Naive thymus-derived CD4-positive, alpha-beta T cell (primary cell): ENCODE results near the gene CLDN19. TPM values are rescaled to one million over a fixed set of nuclear protein-coding genes. Genes with fewer than 3 reads are reported as not detected.
A peak's percentile ranks its signal among the peaks of the same experiment; 100 is the strongest.
"Not testable (repeated sequence)": the region's sequence is repeated elsewhere in the genome, so short reads cannot be mapped to it uniquely, and the experiment has no call there.

Experiments
- ATAC-seq: fragments of 150-1000 bp; cut with Tn5 transposase; 2 replicates; pipeline ENCODE4 v1.10.0; 2021; ENCODE audit warnings: mild to moderate bottlenecking, moderate library complexity
- CTCF ChIA-PET: fragments of 350-600 bp; sonication (Branson Sonifier 250); formaldehyde crosslinking; loops from one replicate; lab custom pipeline; 2021; ENCODE audit warnings: antibody characterized with exemption; lab: Charles Lee
- POLR2A ChIA-PET: fragments of 350-600 bp; sonication (Branson Sonifier 250); formaldehyde crosslinking; loops from one replicate; lab custom pipeline; 2021; ENCODE audit warnings: antibody characterized with exemption, inconsistent platforms; lab: Charles Lee
- DNase-seq, 9 donors: peaks; one replicate each; pipeline versions ENCODE4 v3.0.0 to v3.0.0-alpha.2; 2020 to 2022; ENCODE audit warnings: mixed read lengths in 1 of 9
- H3K27ac ChIP-seq: one replicate; pipeline ENCODE4 v1.7.0; 2013; ENCODE audit warnings: mild to moderate bottlenecking, low read depth, low read length, moderate library complexity
- H3K27me3 ChIP-seq, 2 donors: one replicate each; pipeline ENCODE4 v1.7.0; 2013; ENCODE audit warnings: low read length in 2 of 2, mild to moderate bottlenecking in 2 of 2, moderate library complexity in 2 of 2; ENCODE audit not compliant: control insufficient read depth in 2 of 2, insufficient read depth in 2 of 2
- H3K36me3 ChIP-seq, 3 experiments: 1 replicate in 2 of 3; 2 replicates in 1 of 3; pipeline ENCODE4 v1.7.0; 2013; ENCODE audit warnings: low read length in 3 of 3, mild to moderate bottlenecking in 3 of 3, moderate library complexity in 1 of 3; ENCODE audit not compliant: insufficient read depth in 3 of 3, control insufficient read depth in 2 of 3
- H3K4me1 ChIP-seq, 2 donors: one replicate each; pipeline ENCODE4 v1.7.0; 2013; ENCODE audit warnings: low read length in 2 of 2, mild to moderate bottlenecking in 2 of 2, moderate library complexity in 1 of 2; ENCODE audit not compliant: control insufficient read depth in 2 of 2, insufficient read depth in 2 of 2
- H3K4me3 ChIP-seq: 2 replicates; pipeline ENCODE4 v1.7.0; 2013; ENCODE audit warnings: mild to moderate bottlenecking, low read length
- H3K9me3 ChIP-seq, 3 experiments: 1 replicate in 2 of 3; 2 replicates in 1 of 3; pipeline ENCODE4 v1.7.0; 2013; ENCODE audit warnings: low read length in 3 of 3; ENCODE audit not compliant: control insufficient read depth in 2 of 3
- H3K27ac Mint-ChIP-seq, 9 donors: one replicate each; pipeline ENCODE4 v1.8.0; 2020 to 2022; ENCODE audit warnings: mixed read lengths in 9 of 9, mild to moderate bottlenecking in 8 of 9, moderate library complexity in 5 of 9, inconsistent platforms in 2 of 9
- H3K27me3 Mint-ChIP-seq, 5 donors: one replicate each; pipeline ENCODE4 v1.8.0; 2021 to 2022; ENCODE audit warnings: mixed read lengths in 5 of 5, mild to moderate bottlenecking in 1 of 5
- H3K36me3 Mint-ChIP-seq, 5 donors: one replicate each; pipeline ENCODE4 v1.8.0; 2020 to 2022; ENCODE audit warnings: mixed read lengths in 5 of 5, mild to moderate bottlenecking in 3 of 5, inconsistent platforms in 1 of 5
- H3K4me1 Mint-ChIP-seq, 7 donors: one replicate each; pipeline ENCODE4 v1.8.0; 2020 to 2022; ENCODE audit warnings: mixed read lengths in 7 of 7, mild to moderate bottlenecking in 3 of 7, inconsistent platforms in 1 of 7
- H3K4me3 Mint-ChIP-seq, 10 donors: one replicate each; pipeline ENCODE4 v1.8.0; 2020 to 2022; ENCODE audit warnings: mild to moderate bottlenecking in 10 of 10, mixed read lengths in 10 of 10, moderate library complexity in 6 of 10, inconsistent platforms in 2 of 10
- H3K9me3 Mint-ChIP-seq, 11 donors: one replicate each; pipeline ENCODE4 v1.8.0; 2020 to 2022; ENCODE audit warnings: mixed read lengths in 11 of 11, mild to moderate bottlenecking in 4 of 11, inconsistent platforms in 1 of 11, moderate library complexity in 1 of 11
- intact Hi-C, 2 donors: fragments of 100-400 bp; cut with micrococcal nuclease; formaldehyde crosslinking; loops; one replicate each; pipeline ENCODE4 v1.15.1; 2023
- polyA plus RNA-seq, 2 donors: library from polyadenylated mRNA; unstranded; fragments of 300-500 nt; fragmentation: Illumina TruSeq; gene quantifications; one replicate each; pipeline ENCODE4 v1.2.3, GENCODE V29; 2021
- total RNA-seq, 6 experiments: library from RNA in 5 of 6; stranded (reverse) in 5 of 6; gene quantifications; 1 replicate in 5 of 6; 2 replicates in 1 of 6; pipeline ENCODE4 v1.2.3 and lab custom pipeline; 2021 to 2026

Gene CLDN19
- total and polyA plus RNA-seq, 7 experiments from 2014 or later: not detected

DNA sequence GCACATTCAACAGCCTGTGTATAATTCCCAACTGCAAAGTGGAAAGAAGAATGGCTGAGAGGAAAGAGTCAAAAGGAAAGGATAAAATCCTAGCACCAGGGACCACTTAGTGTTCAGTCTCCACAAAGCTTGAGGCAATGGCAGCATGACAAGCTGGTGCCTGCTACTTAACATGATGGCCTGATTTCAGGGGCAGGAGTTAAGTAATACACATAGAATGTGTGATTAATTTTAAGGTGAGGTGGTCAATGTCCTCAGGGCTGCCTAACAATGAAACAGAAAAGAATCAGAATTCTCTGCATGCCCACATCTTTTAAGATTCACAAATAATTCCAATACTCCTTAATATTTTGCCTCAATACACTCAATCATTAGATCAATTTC, 17.8 kb upstream of the CLDN19 start:
- H3K27ac Mint-ChIP-seq: peak overlapping the region in 1 of 9 donors; percentile 28
- intact Hi-C loops: no loop called here
- no peaks in the 10 kb centered on the region for H3K9me3 Mint-ChIP-seq

DNA sequence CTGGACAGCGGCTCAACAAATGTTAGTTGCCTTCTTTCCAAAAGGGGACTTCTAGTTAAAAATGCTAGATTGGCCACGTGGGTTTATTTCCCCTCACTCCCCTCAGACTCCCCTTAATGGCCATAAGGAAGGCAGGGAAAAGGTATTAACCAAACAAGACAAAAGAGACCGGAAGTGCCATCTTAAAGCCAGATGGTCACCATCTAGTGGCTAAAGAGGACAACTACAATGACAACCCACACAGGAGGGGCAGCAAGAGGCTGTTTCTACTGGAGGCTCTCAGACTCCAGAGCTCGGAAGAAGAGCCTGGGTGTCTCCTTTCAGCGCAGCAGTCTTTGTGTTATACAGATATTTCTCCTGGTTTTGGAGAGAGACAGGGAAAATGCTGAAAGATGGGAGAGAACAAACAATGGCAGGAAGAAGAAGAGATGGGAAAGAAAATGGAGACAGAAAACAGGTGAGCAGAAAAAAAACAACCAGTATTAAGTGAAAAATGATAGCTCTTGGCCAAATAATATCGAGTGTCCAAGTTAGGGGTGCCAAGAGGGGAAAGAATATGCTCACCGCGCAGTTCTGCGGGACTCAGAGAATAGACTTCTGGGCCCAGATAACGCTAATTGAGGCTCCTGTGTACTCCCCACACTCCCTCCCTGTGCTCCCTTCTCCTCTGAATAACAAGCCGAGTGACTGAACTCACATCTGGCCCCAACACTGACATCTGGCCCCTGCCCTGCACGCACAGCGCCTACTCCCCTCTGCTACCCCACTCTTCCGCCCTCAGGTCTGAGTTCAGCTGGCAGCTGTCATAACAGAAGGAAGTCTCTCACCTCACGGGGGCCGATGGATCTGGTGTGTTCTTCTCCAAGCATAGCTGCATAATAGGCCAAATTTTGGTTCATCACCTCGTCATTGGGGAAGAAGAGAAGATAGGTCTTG, 17.2 kb upstream of the CLDN19 start:
- ChIA-PET POLR2A (interaction anchor here (1.7 kb wide), 1 partner anchor 10 kb away, joined by 9 read pairs; the partner anchor contains the start of genes C1orf50 and P3H1), CTCF (interaction anchor here (0.5 to 1.7 kb wide), 3 partner anchors 10 to 317 kb away, joined by 3 to 4 read pairs (median 3); partner anchors contain the start of genes C1orf50 and P3H1)
- Histone ChIP-seq H3K4me3 (no peak overlapping the region), H3K4me1 (no peaks in the 10 kb centered on the region), H3K36me3 (peaks cover 7 to 72% (median 11%) of the 10 kb centered on the region in 3 experiments), H3K9me3 (no peaks in the 10 kb centered on the region), H3K27ac (no peak overlapping the region), H3K27me3 (no peaks in the 10 kb centered on the region)
- H3K27ac Mint-ChIP-seq: peak overlapping the region in 4 of 9 donors; percentile 28 to 82 (median 68)
- no peaks in the 10 kb centered on the region for H3K27me3 Mint-ChIP-seq
- H3K9me3 Mint-ChIP-seq: no peaks in the 10 kb centered on the region
- DNase-seq: peak in 3 of 9 donors; percentile 15 to 23 (median 23)
- peak; percentile 74 for ATAC-seq
- intact Hi-C loops: no loop called here
- H3K36me3 Mint-ChIP-seq: peaks cover 22 to 53% (median 36%) of the 10 kb centered on the region in 5 donors
- H3K4me1 Mint-ChIP-seq: peaks cover 3 to 8% (median 4%) of the 10 kb centered on the region in 7 donors
- H3K4me3 Mint-ChIP-seq: no peak overlapping the region

More for the DNA sequence above, 17.8 kb upstream of the CLDN19 start:
- no peaks in the 10 kb centered on the region for H3K4me1 ChIP-seq
- POLR2A ChIA-PET: interaction anchor here (0.6 to 1.7 kb wide), 2 partner anchors 9 to 218 kb away, joined by 4 to 9 read pairs; partner anchors contain the start of genes C1orf50 and P3H1
- no peaks in the 10 kb centered on the region for H3K27me3 Mint-ChIP-seq
- peaks cover 7 to 66% (median 11%) of the 10 kb centered on the region in 3 experiments for H3K36me3 ChIP-seq
- H3K9me3 ChIP-seq: no peaks in the 10 kb centered on the region
- no peak overlapping the region for H3K4me3 ChIP-seq
- no peak overlapping the region for H3K27ac ChIP-seq
- H3K4me3 Mint-ChIP-seq: no peak overlapping the region
- CTCF ChIA-PET: interaction anchor here (1.3 to 1.7 kb wide), 3 partner anchors 9 to 316 kb away, joined by 3 to 4 read pairs (median 4); partner anchors contain the start of genes C1orf50 and P3H1
- no peak for DNase-seq
- no peaks in the 10 kb centered on the region for H3K27me3 ChIP-seq
- no peak for ATAC-seq
- peaks cover 22 to 46% (median 29%) of the 10 kb centered on the region in 5 donors for H3K36me3 Mint-ChIP-seq
- H3K4me1 Mint-ChIP-seq: peaks cover 6 to 10% (median 8%) of the 10 kb centered on the region in 7 donors

DNA sequence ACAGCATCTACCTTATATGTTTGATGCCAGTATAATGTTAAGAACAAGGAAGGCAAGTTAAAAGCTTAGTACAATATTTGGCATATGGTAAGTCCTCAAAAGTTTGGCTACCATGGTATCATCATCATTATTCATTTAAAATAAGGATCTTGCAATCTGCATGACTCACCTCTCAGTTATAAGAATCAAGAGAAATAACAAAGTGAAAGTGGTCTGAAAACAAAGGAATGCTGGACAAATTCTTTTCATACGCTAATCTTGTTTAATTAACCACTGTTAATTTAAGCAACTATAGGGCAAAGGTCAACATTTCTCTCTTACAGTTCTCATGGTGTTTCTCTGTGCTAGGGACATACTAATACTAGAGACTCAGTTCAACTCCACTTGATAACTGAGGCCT, 13.0 kb upstream of the CLDN19 start:
- ChIA-PET POLR2A (interaction anchor here (0.7 kb wide), 1 partner anchor 14 kb away, joined by 3 read pairs; the partner anchor contains the start of genes C1orf50 and P3H1), CTCF (interaction anchor here (0.7 kb wide), 1 partner anchor 1385 kb away, joined by 3 read pairs; no protein-coding TSS in a partner anchor)
- Mint-ChIP-seq H3K36me3 (peaks cover 35 to 75% (median 60%) of the 10 kb centered on the region in 5 donors), H3K27me3 (no peaks in the 10 kb centered on the region), H3K4me3 (no peak overlapping the region), H3K27ac (peak overlapping the region in 1 of 9 donors; percentile 45), H3K9me3 (peaks cover 0 to 6% (median 0%) of the 10 kb centered on the region in 11 donors), H3K4me1 (peaks cover 0 to 6% (median 4%) of the 10 kb centered on the region in 7 donors)
- intact Hi-C loops: no loop called here
- DNase-seq: no peak
- H3K9me3 ChIP-seq: no peaks in the 10 kb centered on the region
- no peak for ATAC-seq
- H3K27me3 ChIP-seq: no peaks in the 10 kb centered on the region
- no peak overlapping the region for H3K4me3 ChIP-seq
- no peak overlapping the region for H3K27ac ChIP-seq
- H3K36me3 ChIP-seq: peaks cover 0 to 88% (median 6%) of the 10 kb centered on the region in 3 experiments
- H3K4me1 ChIP-seq: no peaks in the 10 kb centered on the region

DNA sequence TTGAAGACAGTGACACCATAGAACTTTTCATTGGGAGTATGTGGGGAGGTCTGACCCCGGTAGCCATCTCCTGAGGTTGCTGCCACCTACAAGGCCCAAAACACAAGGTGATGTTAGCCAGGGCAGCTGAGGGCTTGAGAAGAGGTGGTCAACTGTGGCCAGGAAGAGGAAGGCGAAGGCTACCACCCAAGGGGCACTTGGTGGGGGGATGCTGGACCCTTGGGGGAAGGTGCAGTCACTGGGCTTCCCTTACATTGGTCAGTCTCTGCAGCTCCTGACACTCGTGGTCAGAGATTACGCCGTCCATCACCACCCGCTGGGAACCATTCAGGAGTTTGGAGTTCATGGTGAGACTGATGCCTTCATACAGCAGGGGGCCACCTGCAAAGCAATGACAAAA, 12.2 kb upstream of the CLDN19 start:
- Histone ChIP-seq H3K27me3 (no peaks in the 10 kb centered on the region), H3K36me3 (peaks cover 0 to 88% (median 6%) of the 10 kb centered on the region in 3 experiments), H3K4me1 (no peaks in the 10 kb centered on the region), H3K9me3 (no peaks in the 10 kb centered on the region), H3K27ac (no peak overlapping the region), H3K4me3 (no peak overlapping the region)
- intact Hi-C loops: no loop called here
- H3K27ac Mint-ChIP-seq: no peak overlapping the region
- peaks cover 0 to 6% (median 0%) of the 10 kb centered on the region in 11 donors for H3K9me3 Mint-ChIP-seq
- POLR2A ChIA-PET: interaction anchor here (0.7 kb wide), 1 partner anchor 15 kb away, joined by 3 read pairs; the partner anchor contains the start of genes C1orf50 and P3H1
- H3K4me3 Mint-ChIP-seq: no peak overlapping the region
- H3K27me3 Mint-ChIP-seq: no peaks in the 10 kb centered on the region
- CTCF ChIA-PET: interaction anchor here (0.5 to 0.7 kb wide), 2 partner anchors 48 to 1385 kb away, joined by 3 read pairs; no protein-coding TSS in a partner anchor
- peaks cover 0 to 6% (median 4%) of the 10 kb centered on the region in 7 donors for H3K4me1 Mint-ChIP-seq
- ATAC-seq: no peak
- DNase-seq: no peak
- H3K36me3 Mint-ChIP-seq: peaks cover 37 to 69% (median 56%) of the 10 kb centered on the region in 5 donors

DNA sequence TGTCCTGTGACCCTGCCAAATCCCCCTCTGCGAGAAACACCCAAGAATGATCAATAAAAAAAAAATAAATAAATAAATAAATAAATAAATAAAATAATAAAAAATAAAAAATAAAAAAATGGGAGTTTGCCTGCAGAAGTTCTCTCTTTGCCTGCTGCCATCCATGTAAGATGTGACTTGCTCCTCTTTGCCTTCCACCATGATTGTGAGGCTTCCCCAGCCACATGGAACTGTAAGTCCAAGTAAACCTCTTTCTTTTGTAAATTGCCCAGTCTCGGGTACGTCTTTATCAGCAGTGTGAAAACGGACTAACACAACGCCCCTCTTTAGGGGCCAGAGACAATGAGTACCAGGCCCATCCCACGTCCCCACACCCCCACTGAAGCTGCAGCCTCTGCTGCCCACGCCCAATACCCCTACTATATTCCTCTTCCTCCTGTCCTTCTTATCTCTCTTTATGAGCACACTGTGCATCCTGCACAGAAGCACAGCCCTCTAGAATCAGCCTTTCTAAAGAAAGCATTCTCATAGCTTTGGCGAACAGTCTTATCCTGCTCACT, 11.6 kb upstream of the CLDN19 start:
- H3K27me3 Mint-ChIP-seq, H3K4me1 ChIP-seq, POLR2A ChIA-PET, H3K27ac ChIP-seq, H3K9me3 ChIP-seq, DNase-seq, H3K4me3 ChIP-seq, H3K27me3 ChIP-seq, intact Hi-C loops, ATAC-seq, H3K4me3 Mint-ChIP-seq, H3K9me3 Mint-ChIP-seq, H3K4me1 Mint-ChIP-seq, CTCF ChIA-PET: not testable (repeated sequence)
- peaks cover 33 to 63% (median 50%) of the 10 kb centered on the region in 5 donors for H3K36me3 Mint-ChIP-seq
- H3K27ac Mint-ChIP-seq: peak overlapping the region in 1 of 9 donors; percentile 60
- H3K36me3 ChIP-seq: peaks cover 0 to 87% (median 6%) of the 10 kb centered on the region in 3 experiments

DNA sequence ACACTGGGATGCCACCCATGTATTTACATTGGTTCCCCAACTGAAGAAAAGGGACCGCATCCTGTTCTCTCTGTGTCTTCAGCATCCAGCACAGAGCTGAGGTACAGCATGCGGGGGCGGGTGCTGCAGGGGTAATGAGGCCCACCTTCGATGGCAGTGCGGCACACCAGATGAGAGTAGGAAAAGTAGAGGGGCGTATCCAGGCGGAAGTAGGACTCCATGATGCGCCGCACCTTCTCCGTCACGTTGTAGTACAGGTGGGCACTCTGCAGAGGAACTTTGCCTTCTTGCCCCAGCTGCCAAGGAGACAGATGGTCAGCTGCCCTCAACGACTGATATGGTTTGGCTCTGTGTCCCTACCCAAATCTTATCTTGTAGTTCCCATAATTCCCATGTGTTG, 10.0 kb upstream of the CLDN19 start:
- ATAC-seq (no peak), DNase-seq (no peak)
- H3K4me1 ChIP-seq: no peaks in the 10 kb centered on the region
- no peaks in the 10 kb centered on the region for H3K27me3 Mint-ChIP-seq
- intact Hi-C loops: no loop called here
- H3K4me3 ChIP-seq: no peak overlapping the region
- ChIA-PET POLR2A (no interaction called here), CTCF (no interaction called here)
- H3K9me3 Mint-ChIP-seq: peaks cover 0 to 6% (median 0%) of the 10 kb centered on the region in 11 donors
- no peak overlapping the region for H3K27ac Mint-ChIP-seq
- H3K4me3 Mint-ChIP-seq: no peak overlapping the region
- no peak overlapping the region for H3K27ac ChIP-seq
- peaks cover 28 to 58% (median 41%) of the 10 kb centered on the region in 5 donors for H3K36me3 Mint-ChIP-seq
- peaks cover 0 to 81% (median 9%) of the 10 kb centered on the region in 3 experiments for H3K36me3 ChIP-seq
- no peaks in the 10 kb centered on the region for H3K27me3 ChIP-seq
- H3K9me3 ChIP-seq: no peaks in the 10 kb centered on the region
- peaks cover 0 to 3% (median 0%) of the 10 kb centered on the region in 7 donors for H3K4me1 Mint-ChIP-seq
